H1 (cell line): ENCODE data around the gene EZH2. TPM values are rescaled to one million over a fixed set of nuclear protein-coding genes. Genes with fewer than 3 reads are reported as not detected.

ENCODE experiments used
- CTCF ChIA-PET: fragments of 300-600 bp; sonication (Branson Sonifier 250); formaldehyde crosslinking; loops from one replicate; lab custom pipeline; 2021; ENCODE audit not compliant: partially characterized antibody; lab: Charles Lee
- POLR2A ChIA-PET: fragments of 300-600 bp; sonication (Branson Sonifier 250); formaldehyde crosslinking; loops from one replicate; lab custom pipeline; 2021; ENCODE audit warnings: inconsistent platforms; ENCODE audit not compliant: partially characterized antibody; lab: Charles Lee
- DNase-seq, 2 experiments: peaks; one replicate each; pipeline versions ENCODE4 v3.0.0 to v3.0.0-alpha.2; 2010 to 2022; ENCODE audit warnings: low spot score in 2 of 2, low read depth in 1 of 2, mixed read lengths in 1 of 2
- FAIRE-seq: peaks from 2 replicates; lab custom pipeline; 2011; peaks lifted over from hg19 to GRCh38; lab: Jason Lieb, UNC
- H2AFZ ChIP-seq: 2 replicates; pipeline ENCODE4 v1.8.1; 2012; ENCODE audit warnings: low read length, inconsistent platforms
- H2AK5ac ChIP-seq: 2 replicates; pipeline ENCODE4 v1.6.1; 2013; ENCODE audit warnings: low read depth, low read length
- H2BK120ac ChIP-seq: replicated peaks from 2 replicates; pipeline ENCODE3; 2013; ENCODE audit warnings: low read depth, low read length, inconsistent platforms
- H2BK12ac ChIP-seq: 2 replicates; pipeline ENCODE4 v1.6.1; 2013; ENCODE audit warnings: low read depth, low read length
- H2BK15ac ChIP-seq: 2 replicates; pipeline ENCODE4 v1.6.1; 2013; ENCODE audit warnings: low read length
- H2BK20ac ChIP-seq: 2 replicates; pipeline ENCODE4 v1.6.1; 2013; ENCODE audit warnings: low read length
- H2BK5ac ChIP-seq: 2 replicates; pipeline ENCODE4 v1.6.1; 2013; ENCODE audit warnings: low read depth, low read length
- H3K14ac ChIP-seq: 2 replicates; pipeline ENCODE4 v1.6.1; 2013; ENCODE audit warnings: inconsistent platforms; ENCODE audit not compliant: insufficient read length
- H3K18ac ChIP-seq: 2 replicates; pipeline ENCODE4 v1.6.1; 2013; ENCODE audit warnings: low read length; ENCODE audit errors: extremely low read depth
- H3K23ac ChIP-seq: 2 replicates; pipeline ENCODE4 v1.6.1; 2013; ENCODE audit warnings: inconsistent platforms; ENCODE audit not compliant: insufficient read length
- H3K23me2 ChIP-seq: 2 replicates; pipeline ENCODE4 v1.6.1; 2013; ENCODE audit warnings: low read depth, low read length
- H3K27ac ChIP-seq: 2 replicates; pipeline ENCODE4 v1.6.1; 2011; ENCODE audit warnings: low read depth, low read length, inconsistent platforms
- H3K27me3 ChIP-seq, 4 experiments: replicated peaks in 1 of 4; 1 replicate in 1 of 4; 2 replicates in 3 of 4; pipeline versions ENCODE4 v1.6.1 to v1.8.1; 2011 to 2013; ENCODE audit warnings: low read length in 3 of 4, mild to moderate bottlenecking in 3 of 4, inconsistent platforms in 2 of 4, mixed read lengths in 2 of 4, moderate library complexity in 1 of 4; ENCODE audit not compliant: control insufficient read depth in 3 of 4, insufficient read depth in 3 of 4; ENCODE audit errors: extremely low read depth in 1 of 4
- H3K36me3 ChIP-seq, 4 experiments: 2 replicates each; pipeline versions ENCODE4 v1.6.1 to v1.8.1; 2011 to 2013; ENCODE audit warnings: mild to moderate bottlenecking in 4 of 4, low read length in 3 of 4, moderate library complexity in 2 of 4, control low read depth in 1 of 4, inconsistent platforms in 1 of 4; ENCODE audit not compliant: insufficient read depth in 4 of 4, control insufficient read depth in 2 of 4
- H3K4ac ChIP-seq: replicated peaks from 2 replicates; pipeline ENCODE3; 2013; ENCODE audit warnings: low read length, low read depth, mixed read lengths, inconsistent platforms; ENCODE audit not compliant: insufficient read length
- H3K4me1 ChIP-seq, 4 experiments: replicated peaks in 1 of 4; 1 replicate in 1 of 4; 2 replicates in 3 of 4; pipeline versions ENCODE4 v1.6.1 to v1.8.1; 2011 to 2013; ENCODE audit warnings: low read length in 3 of 4, inconsistent platforms in 2 of 4, mixed read lengths in 1 of 4; ENCODE audit not compliant: insufficient read depth in 4 of 4, control insufficient read depth in 3 of 4
- H3K4me2 ChIP-seq, 2 experiments: 2 replicates each; pipeline versions ENCODE4 v1.6.1 to v1.8.1; 2011 to 2013; ENCODE audit warnings: low read depth in 2 of 2, low read length in 2 of 2, control low read depth in 1 of 2, inconsistent platforms in 1 of 2, mild to moderate bottlenecking in 1 of 2; ENCODE audit not compliant: insufficient read depth in 1 of 2
- H3K4me3 ChIP-seq, 4 experiments: fragments of 200-600, 300-600 bp in 1 of 4; sonication (generic), shearing (Covaris generic), sonication (Bioruptor Twin) in 1 of 4; 2 replicates each; pipeline versions ENCODE4 v1.5.1 to v1.8.1; 2011 to 2016; ENCODE audit warnings: low read length in 4 of 4, low read depth in 3 of 4, control low read depth in 2 of 4, inconsistent platforms in 2 of 4, mild to moderate bottlenecking in 2 of 4, mixed read lengths in 1 of 4, moderate library complexity in 1 of 4; ENCODE audit not compliant: insufficient read depth in 2 of 4; ENCODE audit errors: extremely low read depth in 1 of 4
- H3K56ac ChIP-seq: replicated peaks from 2 replicates; pipeline ENCODE3; 2013; ENCODE audit warnings: low read depth, mild to moderate bottlenecking, mixed read lengths, low read length, inconsistent platforms; ENCODE audit not compliant: insufficient read length
- H3K79me1 ChIP-seq: 2 replicates; pipeline ENCODE4 v1.6.1; 2013; ENCODE audit warnings: low read depth, low read length, control low read depth
- H3K79me2 ChIP-seq, 2 experiments: 2 replicates each; pipeline versions ENCODE4 v1.6.1 to v1.8.1; 2012 to 2013; ENCODE audit warnings: low read length in 2 of 2, mild to moderate bottlenecking in 2 of 2, inconsistent platforms in 1 of 2; ENCODE audit not compliant: insufficient read depth in 2 of 2, control insufficient read depth in 1 of 2
- H3K9ac ChIP-seq, 4 experiments: replicated peaks in 1 of 4; 1 replicate in 1 of 4; 2 replicates in 3 of 4; pipeline versions ENCODE4 v1.6.1 to v1.8.1; 2011 to 2013; ENCODE audit warnings: low read depth in 3 of 4, low read length in 3 of 4, control low read depth in 2 of 4, mild to moderate bottlenecking in 2 of 4, moderate library complexity in 2 of 4, inconsistent platforms in 1 of 4; ENCODE audit errors: extremely low read depth in 1 of 4
- H3K9me3 ChIP-seq, 2 experiments: 2 replicates each; pipeline versions ENCODE4 v1.6.1 to v1.8.1; 2012 to 2013; ENCODE audit warnings: mild to moderate bottlenecking in 2 of 2, moderate library complexity in 2 of 2, control low read depth in 1 of 2, inconsistent platforms in 1 of 2, low read depth in 1 of 2, low read length in 1 of 2, mixed read lengths in 1 of 2; ENCODE audit not compliant: insufficient read depth in 2 of 2
- H4K20me1 ChIP-seq, 2 experiments: replicated peaks in 1 of 2; 2 replicates each; pipeline versions ENCODE3 to v1.8.1; 2011 to 2013; ENCODE audit warnings: inconsistent platforms in 2 of 2, low read length in 2 of 2, mild to moderate bottlenecking in 1 of 2; ENCODE audit not compliant: insufficient read depth in 2 of 2, control insufficient read depth in 1 of 2
- H4K5ac ChIP-seq: 2 replicates; pipeline ENCODE4 v1.6.1; 2013; ENCODE audit warnings: low read length, low read depth, mixed read lengths, inconsistent platforms; ENCODE audit not compliant: insufficient read length
- H4K8ac ChIP-seq: 2 replicates; pipeline ENCODE4 v1.8.0; 2013; ENCODE audit warnings: mild to moderate bottlenecking, moderate library complexity, low read length, inconsistent platforms; ENCODE audit not compliant: insufficient read depth; ENCODE audit errors: extremely low read depth
- H4K91ac ChIP-seq: replicated peaks from 2 replicates; pipeline ENCODE3; 2013; ENCODE audit warnings: low read length, mixed read lengths, inconsistent platforms; ENCODE audit not compliant: insufficient read length
- CBX5 ChIP-seq: fragments of 300-800, 300-1000 bp; sonication (generic); IDR thresholded peaks from 2 replicates; pipeline ENCODE4 v1.7.1; 2016; ENCODE audit warnings: antibody characterized with exemption, low read length, low read depth
- SRF ChIP-seq: IDR thresholded peaks from 2 replicates; pipeline ENCODE4 v1.6.1; 2011; ENCODE audit warnings: mild to moderate bottlenecking, low read depth, low read length, moderate library complexity
- WGBS, 2 experiments: shearing (Covaris generic) in 1 of 2; methylation state at CpG; one replicate each; pipeline versions ENCODE4 v1.1.6 to v1.1.7; 2013 to 2015; ENCODE audit warnings: low lambda C conversion rate in 2 of 2, mixed read lengths in 2 of 2, inconsistent platforms in 1 of 2, low coverage in 1 of 2, missing lambda C conversion rate in 1 of 2; ENCODE audit not compliant: insufficient replicate concordance in 2 of 2, insufficient coverage in 1 of 2, insufficient read length in 1 of 2; ENCODE audit errors: extremely low coverage in 1 of 2, missing lambda C conversion rate in 1 of 2; 5-methylcytosine and 5-hydroxymethylcytosine counted together
- polyA plus RNA-seq, 7 experiments: library from polyadenylated mRNA; depleted of rRNA in 3 of 7; stranded (reverse) in 5 of 7; unstranded in 2 of 7; fragments of >200 nt in 5 of 7; fragments of 200-250 nt in 2 of 7; gene quantifications; 1 replicate in 5 of 7; 2 replicates in 1 of 7; 4 replicates in 1 of 7; pipeline versions ENCODE4 v1.2.1 to v1.2.3, GENCODE V29; 2011 to 2013; ENCODE audit warnings: missing spikeins in 2 of 7, mixed read lengths in 2 of 7
- total RNA-seq: library from RNA; stranded (reverse); fragmentation: NEBNext Ultra II Directional; extraction: Animal tissue kit (Norgen Biotek cat#: 25700); gene quantifications from 2 replicates; pipeline ENCODE4 v1.2.1, GENCODE V29; 2021

Gene EZH2
- total and polyA plus RNA-seq, 2 of the 8 experiments (the other 6 are each of a cell fraction or from before 2014, with no cell fraction given), result 28.9 to 49.0 TPM

GRCh38 chr7:148856578-148856881 lies 27.6 kb downstream of the EZH2 start:
- Histone ChIP-seq H2BK12ac (no peak overlapping the region), H3K23ac (no peak overlapping the region), H3K14ac (no peak overlapping the region), H2AK5ac (no peak overlapping the region), H3K36me3 (no peaks in the 10 kb centered on the region), H4K20me1 (peaks cover 3 to 12% of the 10 kb centered on the region in 2 experiments), H4K8ac (no peak overlapping the region), H3K23me2 (no peaks in the 10 kb centered on the region), H2BK20ac (no peak overlapping the region), H3K56ac (no peak overlapping the region), H3K79me1 (peaks cover 8% of the 10 kb centered on the region), H3K9me3 (no peaks in the 10 kb centered on the region), H2BK5ac (no peak overlapping the region), H3K9ac (no peak overlapping the region), H4K5ac (no peak overlapping the region), H4K91ac (no peak overlapping the region), H3K4me2 (no peak overlapping the region), H2AFZ (no peak overlapping the region), H3K27me3 (no peaks in the 10 kb centered on the region), H3K27ac (no peak overlapping the region), H3K18ac (no peak overlapping the region), H3K4me1 (peaks cover 0 to 8% (median 3%) of the 10 kb centered on the region in 4 experiments; a peak in 2 of 7 replicates), H3K4me3 (no peak overlapping the region), H3K79me2 (peaks cover 11 to 89% of the 10 kb centered on the region in 2 experiments), H2BK120ac (no peak overlapping the region), H3K4ac (no peak overlapping the region), H2BK15ac (no peak overlapping the region)
- ChIA-PET CTCF (interaction anchor here (0.6 to 5.4 kb wide), 46 partner anchors 8 to 985 kb away, joined by 3 to 44 read pairs (median 4); partner anchors contain the start of genes EZH2 and ZNF398), POLR2A (no interaction called here)
- DNase-seq (no peak), FAIRE-seq (no peak)
- 80% methylated on average over 2 of the region's 2 CpGs; no CpG with 5 or more reads in 1 of the 2 experiments for WGBS, 2 experiments
- TF ChIP-seq SRF (no peak), CBX5 (no peak)
